Left colon (tissue), 2 donors: ENCODE results near the gene VWA8. TPM values are rescaled to one million over a fixed set of nuclear protein-coding genes. Genes with fewer than 3 reads are reported as not detected.
A peak's percentile ranks its signal among the peaks of the same experiment; 100 is the strongest.
"Not testable (repeated sequence)": the region's sequence is repeated elsewhere in the genome, so short reads cannot be mapped to it uniquely, and the experiment has no call there.

Experiments used
- ATAC-seq: fragments of 200-7000 bp; cut with Tn5 transposase; one replicate; pipeline ENCODE4 v1.9.1; 2020; ENCODE audit warnings: mild to moderate bottlenecking, moderate library complexity
- DNase-seq, 2 donors: peaks; one replicate each; pipeline ENCODE4 v3.0.0-alpha.2; 2020
- intact Hi-C, 2 donors: fragments of 100-400 bp; cut with DNase I in 1 of 2; cut with micrococcal nuclease in 1 of 2; formaldehyde crosslinking; loops; one replicate each; pipeline versions ENCODE4 v1.11.2 to v1.14.0; 2022; cut with DNase I, micrococcal nuclease
- total RNA-seq, 2 donors: library from RNA; stranded (reverse); fragmentation: NEBNext Ultra II Directional; extraction: Animal tissue kit (Norgen Biotek cat#: 25700); gene quantifications; one replicate each; pipeline ENCODE4 v1.2.1, GENCODE V29; 2021
- donor health status: DM: no; HTN: no; CAD: no.
- donor health status: DM: yes; HTN: yes; CAD: no.

Gene VWA8
- total RNA-seq, 2 donors from 2014 or later, result 26.9 to 31.1 TPM

DNA sequence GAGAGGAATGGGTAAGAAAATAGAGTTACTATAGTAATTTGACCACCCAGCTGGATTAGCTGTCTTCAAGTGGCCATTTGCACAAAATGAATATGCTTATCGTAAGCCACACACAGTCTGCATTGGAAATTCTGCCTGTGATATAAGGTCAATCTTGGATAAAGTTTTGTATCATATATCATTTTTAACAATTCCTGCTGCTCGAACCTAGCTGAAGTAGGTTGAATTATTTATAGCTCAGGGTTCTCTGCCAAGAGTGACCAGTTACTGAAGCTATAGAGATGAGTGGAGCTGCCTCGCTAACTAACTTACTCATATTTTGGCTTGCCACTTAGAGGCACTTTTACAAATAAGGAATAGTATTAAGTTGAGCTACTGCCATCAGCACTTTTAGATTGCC, 282.7 kb downstream of the VWA8 start:
- intact Hi-C loops, result loop anchor here in 1 of 2 donors (10.0 kb wide), 1 partner anchor 427 kb away; no protein-coding TSS in a partner anchor
- ATAC-seq (no peak), DNase-seq (no peak)

DNA sequence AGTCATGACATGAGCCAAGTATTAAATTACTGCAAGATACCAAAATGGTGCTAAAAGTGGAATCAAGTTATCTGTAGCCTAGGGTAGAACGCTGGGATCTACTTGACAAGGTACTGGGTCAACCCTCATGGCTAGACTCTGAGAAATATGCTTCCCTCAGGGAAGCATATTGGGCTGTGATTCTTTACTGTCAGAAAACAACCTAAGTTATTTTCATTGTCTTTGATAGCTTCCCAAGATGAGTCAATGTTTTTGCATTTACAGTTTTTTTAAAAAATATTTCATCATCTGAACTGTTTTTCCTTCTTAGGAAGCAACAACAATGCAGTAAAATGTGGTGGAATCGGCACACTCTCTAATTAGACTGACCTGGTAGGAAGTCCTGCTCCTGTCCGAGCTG, 285.6 kb downstream of the VWA8 start:
- DNase-seq (no peak), ATAC-seq (no peak)
- intact Hi-C loops, result loop anchor here in 1 of 2 donors (10.0 kb wide), 1 partner anchor 429 kb away; no protein-coding TSS in a partner anchor

DNA sequence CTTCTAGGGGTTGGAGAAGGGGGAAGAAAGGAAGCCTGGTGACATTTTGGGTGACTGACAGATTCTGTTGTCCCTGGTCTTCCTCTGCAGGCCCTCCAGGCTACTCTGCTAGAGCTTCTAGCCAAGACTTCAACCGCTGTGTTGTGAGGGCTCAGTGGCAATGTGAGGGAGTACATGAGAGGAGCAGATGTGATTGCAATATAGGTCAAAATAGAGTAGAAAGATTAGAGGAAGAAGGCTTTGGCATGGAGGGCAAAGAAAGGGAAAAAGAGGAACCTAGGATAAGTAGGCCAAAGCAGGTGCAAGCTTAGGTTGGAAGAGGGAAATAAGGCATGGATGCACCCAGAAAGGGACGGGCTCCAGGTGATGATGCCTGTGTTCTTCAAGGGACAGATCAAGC, 286.7 kb downstream of the VWA8 start:
- no peak for DNase-seq
- intact Hi-C loops, result loop anchor here in 1 of 2 donors (10.0 kb wide), 1 partner anchor 431 kb away; no protein-coding TSS in a partner anchor
- ATAC-seq, result no peak

DNA sequence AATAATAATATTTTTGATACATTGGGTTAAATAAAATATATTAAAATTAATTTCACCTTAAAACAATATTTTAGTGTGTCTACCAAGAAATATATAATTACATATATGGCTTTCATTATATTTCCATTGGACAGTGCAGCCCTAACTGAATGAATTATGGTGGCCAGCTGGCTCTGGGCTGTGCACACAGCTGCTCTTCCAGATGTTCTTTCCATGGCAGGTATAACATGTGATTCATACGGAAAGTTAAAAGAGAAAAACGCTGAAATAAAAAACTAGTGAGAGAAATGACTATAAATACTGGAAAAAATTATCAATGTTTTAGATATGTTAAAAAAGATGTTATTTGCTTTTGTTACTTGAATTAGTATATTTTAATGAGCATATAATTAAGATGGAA, 287.3 kb downstream of the VWA8 start:
- intact Hi-C loops, result loop anchor here in 1 of 2 donors (10.0 kb wide), 1 partner anchor 431 kb away; no protein-coding TSS in a partner anchor
- no peak for ATAC-seq
- DNase-seq, result no peak

DNA sequence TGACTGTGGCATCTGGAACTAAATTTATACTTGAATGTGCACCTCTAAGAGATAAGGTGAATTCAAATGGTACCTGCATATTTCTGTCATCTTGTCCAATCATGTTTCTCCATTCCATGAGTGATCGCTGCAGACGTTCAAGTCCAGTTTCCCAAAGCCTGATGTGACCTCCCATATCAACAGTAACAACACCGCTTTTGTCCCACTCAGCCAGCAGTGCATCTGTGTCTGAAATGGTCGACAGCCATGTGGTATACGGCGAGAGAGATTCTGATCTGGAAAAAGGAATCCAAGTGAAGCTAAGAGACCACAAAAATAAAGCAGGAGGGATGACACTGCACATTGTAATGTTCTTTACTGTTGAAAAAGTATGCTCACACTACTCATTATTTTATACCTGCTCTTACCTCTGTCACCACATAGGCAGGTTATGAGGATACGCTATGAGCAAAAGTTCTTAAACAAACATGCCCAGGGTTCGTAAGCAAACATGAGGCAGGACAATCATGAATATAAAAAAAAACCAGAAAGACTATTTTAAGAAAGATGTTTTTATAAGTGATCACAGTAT, 290.0 kb downstream of the VWA8 start:
- intact Hi-C loops, result loop anchor here in 1 of 2 donors (10.0 kb wide), 1 partner anchor 434 kb away; no protein-coding TSS in a partner anchor
- ATAC-seq (peak; percentile 48), DNase-seq (no peak)

DNA sequence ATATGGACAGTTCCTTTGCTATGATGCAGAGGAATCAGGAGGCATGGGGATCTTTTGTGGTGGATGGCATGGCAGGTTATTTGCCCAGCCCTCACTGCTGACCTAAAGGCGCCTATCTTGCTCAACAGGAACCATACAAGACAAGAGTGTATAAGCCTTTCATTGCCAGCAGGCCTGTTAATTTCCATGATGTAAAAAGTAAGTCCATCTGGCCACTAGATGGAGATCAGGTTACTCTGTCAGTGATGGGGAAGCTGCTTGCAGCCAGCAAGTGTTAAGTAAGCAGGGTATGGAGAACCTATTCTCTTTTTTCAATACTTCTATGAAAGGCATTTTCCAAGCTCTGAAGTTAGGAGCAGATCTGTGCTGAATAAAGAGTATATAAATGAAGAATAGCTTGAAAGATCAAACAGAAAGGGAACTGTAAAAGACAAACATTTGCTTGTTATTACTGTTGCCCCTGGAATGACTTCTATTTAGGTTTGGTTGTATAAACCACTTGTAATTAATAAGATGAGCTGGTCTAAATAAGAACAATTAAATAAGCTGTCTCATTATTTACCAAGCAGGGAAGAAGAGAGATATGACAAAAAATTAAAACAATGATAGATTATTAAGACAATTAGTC, 292.7 kb downstream of the VWA8 start:
- intact Hi-C loops, result loop anchor here in 1 of 2 donors (5.0 kb wide), 1 partner anchor 444 kb away; no protein-coding TSS in a partner anchor
- ATAC-seq (peak; percentile 98), DNase-seq (peak in 1 of 2 donors; percentile 16)

DNA sequence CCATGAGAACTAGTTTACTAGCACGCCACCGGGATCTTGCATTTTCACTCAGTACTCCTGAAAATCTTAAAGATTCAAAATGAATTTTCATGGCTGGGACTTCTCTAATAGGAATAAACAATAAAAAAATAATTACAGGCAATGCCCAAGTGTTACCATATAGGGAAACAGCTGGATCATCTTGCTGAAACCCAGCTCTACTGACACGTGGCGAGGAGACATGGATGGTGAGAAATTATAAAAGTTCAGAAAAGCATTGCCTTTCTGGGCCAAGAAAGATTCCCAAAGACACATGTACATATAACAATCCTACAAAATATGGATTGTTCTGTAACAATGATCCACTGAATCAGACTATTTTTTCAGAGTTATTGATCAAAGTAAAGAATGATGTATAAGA, 294.3 kb downstream of the VWA8 start:
- intact Hi-C loops, result loop anchor here in 1 of 2 donors (5.0 kb wide), 1 partner anchor 446 kb away; no protein-coding TSS in a partner anchor
- ATAC-seq (no peak), DNase-seq (no peak)

DNA sequence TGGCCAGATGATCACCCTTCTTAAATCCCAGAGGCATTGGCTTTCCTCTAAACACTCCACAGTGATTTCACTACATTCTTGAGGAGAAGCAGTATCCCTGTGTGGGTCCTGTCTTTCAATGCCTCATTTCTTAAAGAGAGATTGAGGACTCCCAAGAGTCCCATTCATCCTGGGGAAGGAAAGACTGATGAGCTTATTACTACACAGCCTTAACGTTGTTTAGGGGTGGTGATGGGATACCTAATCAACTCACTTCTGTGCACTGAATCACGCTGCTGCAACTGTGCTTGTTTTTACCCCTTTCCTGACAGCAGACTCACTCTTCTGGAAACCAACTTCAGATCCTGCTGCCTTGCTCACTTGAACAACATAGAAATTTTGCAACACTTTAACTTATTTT, 300.5 kb downstream of the VWA8 start:
- ATAC-seq (no peak), DNase-seq (no peak)
- intact Hi-C loops, result no loop called here

DNA sequence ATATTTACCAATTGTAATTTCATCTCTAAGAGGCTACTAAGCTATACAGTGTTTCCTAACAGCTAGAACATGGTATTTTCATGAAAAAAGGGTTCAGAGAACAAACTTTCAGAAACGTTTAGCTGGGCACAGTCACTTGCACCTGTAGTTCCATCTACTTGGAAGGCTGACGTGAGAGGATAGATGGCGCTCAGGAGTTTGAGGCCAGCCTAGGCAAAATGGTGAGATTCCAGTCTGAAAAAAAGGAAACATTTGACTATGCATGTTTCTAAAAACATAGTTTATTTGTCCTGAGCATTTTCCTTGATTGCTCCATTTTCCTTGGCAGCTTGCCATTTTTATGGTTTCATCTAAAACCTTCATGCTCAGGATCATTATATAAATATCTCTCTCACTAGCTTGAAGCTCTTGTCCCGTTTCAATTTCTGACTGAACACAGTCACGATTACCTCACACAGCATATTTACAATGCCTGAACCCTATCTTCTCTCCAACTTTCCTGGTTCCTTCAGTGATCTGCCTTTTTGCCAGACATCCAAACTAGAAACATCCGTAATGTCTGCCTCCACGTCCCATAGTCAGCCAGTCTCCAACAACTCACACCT, 302.8 kb downstream of the VWA8 start:
- intact Hi-C loops, result no loop called here

DNA sequence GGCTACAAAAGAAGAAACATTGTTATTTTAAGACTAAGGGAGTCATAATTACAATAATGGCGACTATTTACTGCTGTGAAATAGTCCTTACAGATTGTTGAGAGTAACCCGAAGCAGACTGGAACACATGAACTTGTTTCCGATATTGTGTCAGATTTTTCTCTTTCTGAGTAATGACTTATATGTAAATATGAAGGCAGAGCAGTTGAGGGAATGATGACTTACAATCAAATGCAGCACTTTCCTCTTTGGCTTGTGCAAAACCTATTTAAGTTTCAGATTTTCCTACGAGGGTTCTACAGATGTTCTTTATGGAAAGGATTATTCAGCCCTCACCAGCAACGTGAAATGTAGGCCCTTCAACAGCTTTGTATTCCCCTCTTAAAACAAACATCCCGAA, 304.9 kb downstream of the VWA8 start:
- DNase-seq (no peak), ATAC-seq (no peak)
- intact Hi-C loops, result no loop called here

More for the DNA sequence above, 302.8 kb downstream of the VWA8 start:
- ATAC-seq (no peak), DNase-seq (no peak)

DNA sequence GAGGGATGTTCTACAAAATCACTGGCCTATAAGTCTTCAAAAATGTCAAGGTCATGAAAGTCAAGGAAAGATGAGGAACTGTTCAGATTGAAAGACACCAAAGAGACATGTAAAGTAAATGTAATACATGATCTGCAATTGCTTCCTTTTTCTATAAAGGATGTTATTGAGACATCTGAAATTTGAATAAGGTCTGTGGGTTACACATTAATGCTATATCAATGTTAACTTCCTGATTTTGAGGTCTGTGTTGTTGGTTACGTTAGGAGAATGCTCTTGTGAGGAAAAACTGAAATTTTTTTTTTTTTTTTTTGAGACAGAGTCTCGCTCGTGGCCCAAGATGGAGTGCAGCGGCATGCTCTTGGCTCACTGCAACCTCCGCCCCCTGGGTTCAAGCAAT, 306.1 kb downstream of the VWA8 start:
- ATAC-seq (no peak), DNase-seq (no peak)
- intact Hi-C loops, result loop anchor here in 1 of 2 donors (5.0 kb wide), 1 partner anchor 302 kb away; no protein-coding TSS in a partner anchor

DNA sequence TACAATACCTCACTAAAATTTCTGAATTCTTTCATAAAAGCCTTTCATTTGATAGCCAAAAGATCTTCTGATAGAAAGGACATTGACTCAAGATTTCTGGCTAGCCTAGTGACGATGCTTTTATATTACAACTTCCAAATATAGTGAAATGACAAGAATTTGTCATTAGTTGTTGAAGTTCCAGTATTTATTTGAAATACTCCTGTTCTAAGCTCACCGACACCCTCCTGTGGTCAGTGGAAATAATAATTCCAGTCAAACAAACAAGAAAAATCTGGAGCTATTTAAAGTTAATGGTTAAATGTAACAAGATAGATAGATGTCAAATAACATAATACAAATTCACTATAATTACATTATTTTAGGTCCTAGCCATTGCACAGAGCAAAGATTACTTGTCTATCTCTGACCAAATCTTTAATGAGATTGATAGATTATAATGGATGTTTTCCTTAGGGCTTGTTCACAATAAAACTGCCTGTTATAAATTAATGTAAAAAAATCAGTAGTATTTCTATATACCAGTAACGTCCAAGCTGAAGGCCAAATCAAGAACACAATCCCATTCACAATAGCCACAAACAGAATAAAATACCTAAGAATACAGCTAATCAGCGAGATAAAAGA, 308.1 kb downstream of the VWA8 start:
- ATAC-seq (no peak), DNase-seq (no peak)
- intact Hi-C loops, result loop anchor here in 1 of 2 donors (5.0 kb wide), 1 partner anchor 301 kb away; no protein-coding TSS in a partner anchor

DNA sequence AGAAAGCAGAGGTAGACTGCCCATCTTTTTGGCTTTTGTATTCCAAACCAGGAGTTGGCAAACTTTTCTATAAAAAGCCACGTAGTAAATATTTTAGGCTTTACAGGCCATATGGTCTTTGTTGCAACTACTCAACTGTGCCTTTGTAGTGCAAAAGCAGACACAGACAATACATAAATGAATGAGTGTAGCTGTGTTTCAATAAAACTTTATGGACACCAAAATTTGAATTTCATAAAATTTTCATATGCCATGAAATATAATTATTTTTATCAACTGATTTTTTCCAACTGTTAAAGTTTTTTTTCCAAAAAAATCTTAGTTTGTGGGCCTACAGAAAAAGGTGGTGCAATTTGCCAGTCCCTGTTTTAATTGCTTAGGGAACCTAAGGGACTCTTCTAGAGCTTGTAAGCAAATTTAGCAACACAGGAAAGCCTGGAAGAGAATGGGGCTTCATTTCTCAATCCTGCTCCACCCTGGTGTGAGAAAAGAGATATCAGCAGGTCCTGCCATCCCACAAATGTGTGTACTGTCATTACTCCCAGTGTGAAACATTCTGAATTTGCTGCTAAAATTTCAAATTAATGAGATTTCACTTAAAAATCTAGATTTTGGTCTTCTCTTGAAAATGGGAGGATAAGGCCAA, 309.4 kb downstream of the VWA8 start:
- no peak for DNase-seq
- intact Hi-C loops, result loop anchor here in 1 of 2 donors (5.0 kb wide), 1 partner anchor 299 kb away; no protein-coding TSS in a partner anchor
- ATAC-seq, result no peak

DNA sequence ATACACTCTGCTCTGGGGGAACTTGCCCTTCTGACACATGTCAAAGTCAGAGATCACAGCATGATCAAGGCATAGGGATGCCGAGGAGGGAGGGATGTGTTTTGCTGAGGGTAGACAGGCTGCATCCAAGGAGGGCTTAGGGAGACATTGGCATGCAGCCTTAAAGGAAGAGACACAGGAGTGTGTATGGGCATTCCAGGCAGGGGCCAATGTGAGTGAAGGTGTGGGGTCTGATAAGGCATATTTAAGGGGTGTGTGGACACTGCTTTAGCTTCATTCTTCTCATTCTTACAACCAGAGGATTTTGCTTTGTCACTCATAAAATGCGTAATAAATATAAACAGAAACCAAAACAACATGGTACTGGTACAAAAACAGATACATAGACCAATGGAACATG, 310.2 kb downstream of the VWA8 start:
- intact Hi-C loops, result loop anchor here in 1 of 2 donors (5.0 kb wide), 1 partner anchor 298 kb away; no protein-coding TSS in a partner anchor
- no peak for DNase-seq
- ATAC-seq, result no peak

DNA sequence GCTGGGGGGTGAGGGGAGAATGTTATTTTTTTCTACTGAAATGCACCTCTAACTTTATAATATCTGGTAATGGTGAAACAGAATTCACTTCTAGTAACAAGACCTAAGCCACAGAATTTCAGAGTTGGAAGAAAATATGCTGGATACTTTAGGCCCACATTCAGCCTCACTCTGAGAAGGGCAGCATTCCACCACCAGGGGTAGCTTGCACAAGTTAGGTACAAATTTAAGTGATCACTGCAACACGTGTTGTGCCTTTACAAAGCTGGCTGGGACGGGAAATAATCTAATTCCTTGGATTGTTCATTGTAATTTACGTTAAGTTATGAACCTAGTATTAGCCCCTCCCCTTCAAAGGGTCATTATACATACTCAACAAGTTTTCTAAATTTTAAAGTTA, 311.2 kb downstream of the VWA8 start:
- DNase-seq (no peak), ATAC-seq (no peak)
- intact Hi-C loops, result loop anchor here in 1 of 2 donors (5.0 kb wide), 1 partner anchor 297 kb away; no protein-coding TSS in a partner anchor

DNA sequence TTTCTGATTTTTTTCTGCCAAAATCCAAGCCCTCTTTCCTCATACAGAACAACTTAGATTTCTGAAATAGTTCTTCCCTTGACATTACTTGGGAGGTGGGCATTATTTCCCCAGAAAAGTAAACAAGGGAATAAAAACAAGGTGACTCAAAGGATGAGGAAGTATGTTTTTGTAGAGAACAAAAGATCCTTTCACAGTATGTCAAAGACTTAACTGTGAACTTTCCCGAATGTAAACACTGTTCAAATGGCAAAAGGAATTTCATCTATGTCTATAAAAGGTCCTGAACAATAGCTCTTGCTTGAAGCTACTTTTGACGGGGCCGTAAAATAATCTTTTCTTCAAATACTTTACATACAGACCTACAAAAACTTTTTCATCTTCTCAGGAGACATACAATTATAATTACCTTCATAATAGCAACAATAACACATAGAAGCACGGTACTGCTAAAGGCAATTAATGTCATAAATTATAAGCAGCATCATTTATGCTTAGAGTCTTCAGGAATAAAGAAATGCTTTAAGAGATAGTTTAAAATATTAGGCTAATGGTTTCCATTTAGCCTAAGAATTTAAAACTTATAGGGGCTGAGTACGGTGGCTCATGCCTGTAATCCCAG, 312.5 kb downstream of the VWA8 start:
- DNase-seq (no peak), ATAC-seq (peak; percentile 91)
- intact Hi-C loops, result no loop called here

DNA sequence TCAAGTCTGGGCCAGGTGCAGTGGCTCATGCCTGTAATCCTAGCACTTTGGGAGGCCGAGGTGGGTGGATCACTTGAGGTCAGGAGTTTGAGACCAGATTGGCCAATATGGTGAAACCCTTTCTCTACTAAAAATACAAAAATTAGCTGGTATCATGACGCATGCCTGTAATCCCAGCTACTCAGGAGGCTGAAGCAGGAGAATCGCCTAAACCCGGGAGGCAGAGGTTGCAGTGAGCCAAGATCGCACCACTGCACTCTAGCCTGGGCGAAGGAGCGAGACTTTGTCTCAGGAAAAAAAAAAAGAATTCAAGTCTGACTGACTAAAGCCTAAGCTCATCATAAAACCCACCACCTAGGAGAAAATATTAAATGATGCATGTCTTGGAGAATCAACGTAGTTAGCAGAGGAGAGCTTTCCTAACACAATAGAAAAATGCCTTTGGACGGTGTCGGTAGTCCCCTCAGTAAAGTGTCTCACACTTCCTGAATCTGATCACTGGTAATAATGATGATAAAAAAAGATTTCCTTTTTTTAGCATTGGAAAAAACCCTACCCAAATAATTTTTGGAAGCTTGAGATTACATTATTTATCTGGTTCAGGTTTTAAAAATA, 313.1 kb downstream of the VWA8 start:
- DNase-seq, ATAC-seq, intact Hi-C loops: not testable (repeated sequence)

DNA sequence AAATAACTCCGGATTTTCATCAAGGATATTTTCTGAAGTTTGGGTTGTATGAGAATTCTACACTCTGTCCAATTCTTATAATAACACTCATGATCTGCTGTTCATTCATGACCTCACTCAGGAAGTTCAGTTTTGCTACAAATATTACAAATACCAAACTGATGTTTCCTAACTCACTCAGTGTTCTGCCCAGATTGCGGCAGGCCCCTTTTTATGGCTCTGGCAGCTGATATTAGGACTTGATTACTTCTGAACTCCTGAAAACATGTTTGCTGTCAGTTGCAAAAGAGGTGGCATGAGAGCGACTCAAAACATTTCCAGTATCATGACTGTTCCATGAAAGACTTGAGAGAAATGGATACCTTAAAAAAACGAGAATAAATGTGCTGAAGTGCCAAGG, 315.6 kb downstream of the VWA8 start:
- ATAC-seq (no peak), DNase-seq (no peak)
- intact Hi-C loops, result no loop called here
